Measurements from ENCODE around the gene AKAP6.
A peak's percentile ranks its signal among the peaks of the same experiment; 100 is the strongest.

The AKAP6 gene

GRCh38 chr14:32513571-32514009, 184.5 kb downstream of the AKAP6 start:
- Histone ChIP-seq H3K4me2 (ENCODE audit: low read length) (no peak overlapping the region), H3K27ac (ENCODE audit: low read depth, low read length) (no peak overlapping the region)

GRCh38 chr14:32514236-32514635, 185.1 kb downstream of the AKAP6 start:
- Histone ChIP-seq H3K36me3 (ENCODE audit: control insufficient read depth, low read length) (no peaks in the 10 kb centered on the region), H3K4me3 (ENCODE audit: low read length) (no peak overlapping the region), H3K9me2 (replicated peaks; ENCODE audit: control insufficient read depth, low read length) (no peaks in the 10 kb centered on the region), H3K4me1 (ENCODE audit: control insufficient read depth, low read length) (no peaks in the 10 kb centered on the region), H3K27me3 (ENCODE audit: control insufficient read depth, low read length) (peaks cover 12% of the 10 kb centered on the region), H3K9me3 (ENCODE audit: control insufficient read depth, insufficient read depth, low read length) (no peaks in the 10 kb centered on the region), H3F3A (ENCODE audit: control insufficient read depth, insufficient read depth) (no peaks in the 10 kb centered on the region), H3K79me2 (ENCODE audit: control insufficient read depth, low read length) (no peaks in the 10 kb centered on the region), H3K27ac (ENCODE audit: low read depth, low read length) (no peak overlapping the region), H3K4me2 (ENCODE audit: low read length) (no peak overlapping the region), H4K20me1 (ENCODE audit: control insufficient read depth, insufficient read depth, low read depth, low read length) (no peaks in the 10 kb centered on the region)
- TF ChIP-seq EZH2phosphoT487 (IDR thresholded peaks at IDR 0.05; ENCODE audit: borderline replicate concordance, low read length), result no peak
- TF ChIP-seq CTCF (IDR thresholded peaks at IDR 0.05; ENCODE audit: low read depth, low read length, poor library complexity, severe bottlenecking), result no peak

More at GRCh38 chr14:32513571-32514009, 184.5 kb downstream of the AKAP6 start:
- no peaks in the 10 kb centered on the region for H3K9me3 ChIP-seq (ENCODE audit: control insufficient read depth, insufficient read depth, low read length)
- H3K79me2 ChIP-seq (ENCODE audit: control insufficient read depth, low read length), result no peaks in the 10 kb centered on the region
- no peaks in the 10 kb centered on the region for H3F3A ChIP-seq (ENCODE audit: control insufficient read depth, insufficient read depth)
- H3K4me3 ChIP-seq (ENCODE audit: low read length), result no peak overlapping the region
- H3K36me3 ChIP-seq (ENCODE audit: control insufficient read depth, low read length), result no peaks in the 10 kb centered on the region
- TF ChIP-seq CTCF (IDR thresholded peaks at IDR 0.05; ENCODE audit: low read depth, low read length, poor library complexity, severe bottlenecking), result peak; percentile 47
- TF ChIP-seq EZH2phosphoT487 (IDR thresholded peaks at IDR 0.05; ENCODE audit: borderline replicate concordance, low read length), result no peak
- no peaks in the 10 kb centered on the region for H4K20me1 ChIP-seq (ENCODE audit: control insufficient read depth, insufficient read depth, low read depth, low read length)
- H3K9me2 ChIP-seq (replicated peaks; ENCODE audit: control insufficient read depth, low read length), result no peaks in the 10 kb centered on the region
- peaks cover 12% of the 10 kb centered on the region for H3K27me3 ChIP-seq (ENCODE audit: control insufficient read depth, low read length)
- no peaks in the 10 kb centered on the region for H3K4me1 ChIP-seq (ENCODE audit: control insufficient read depth, low read length)

- no peaks in the 10 kb centered on the region for H3K36me3 ChIP-seq (ENCODE audit: control insufficient read depth, low read length)
- no peaks in the 10 kb centered on the region for H4K20me1 ChIP-seq (ENCODE audit: control insufficient read depth, insufficient read depth, low read depth, low read length)
- no peak overlapping the region for H3K27ac ChIP-seq (ENCODE audit: low read depth, low read length)
- no peaks in the 10 kb centered on the region for H3K79me2 ChIP-seq (ENCODE audit: control insufficient read depth, low read length)
- H3K27me3 ChIP-seq (ENCODE audit: control insufficient read depth, low read length), result peaks cover 12% of the 10 kb centered on the region
- H3K4me2 ChIP-seq (ENCODE audit: low read length), result no peak overlapping the region
- no peaks in the 10 kb centered on the region for H3K9me3 ChIP-seq (ENCODE audit: control insufficient read depth, insufficient read depth, low read length)
- no peaks in the 10 kb centered on the region for H3K9me2 ChIP-seq (replicated peaks; ENCODE audit: control insufficient read depth, low read length)
- H3K4me1 ChIP-seq (ENCODE audit: control insufficient read depth, low read length), result no peaks in the 10 kb centered on the region
- H3F3A ChIP-seq (ENCODE audit: control insufficient read depth, insufficient read depth), result no peaks in the 10 kb centered on the region
- no peak overlapping the region for H3K4me3 ChIP-seq (ENCODE audit: low read length)
- TF ChIP-seq EZH2phosphoT487 (IDR thresholded peaks at IDR 0.05; ENCODE audit: borderline replicate concordance, low read length) (no peak), CTCF (IDR thresholded peaks at IDR 0.05; ENCODE audit: low read depth, low read length, poor library complexity, severe bottlenecking) (no peak)
Observed at GRCh38 chr14:32514681-32515080, 185.6 kb downstream of the AKAP6 start.
